ENCODE measurements around the gene RING1. TPM values are rescaled to one million over a fixed set of nuclear protein-coding genes. Genes with fewer than 3 reads are reported as not detected.

The RING1 gene
- total RNA-seq, 1 experiment from 2014 or later = 48.3 TPM

GRCh38 chr6:33187809-33188208 lies 20.5 kb upstream of the RING1 start:
- intact Hi-C loops (cut with micrococcal nuclease) = no loop called here
- no peak for DNase-seq (ENCODE audit: unreplicated experiment)
- no peaks in the 10 kb centered on the region for H3K4me1 Mint-ChIP-seq (ENCODE audit: insufficient read depth, unreplicated experiment)
- H3K27ac Mint-ChIP-seq (ENCODE audit: low read depth, unreplicated experiment) = no peak overlapping the region
- no peak overlapping the region for H3K4me3 Mint-ChIP-seq (ENCODE audit: unreplicated experiment)
- no peaks in the 10 kb centered on the region for H3K36me3 Mint-ChIP-seq (ENCODE audit: insufficient read depth, unreplicated experiment)
- POLR2A ChIA-PET = no interaction called here
- CTCF ChIA-PET = interaction anchor here (0.7 kb wide), 1 partner anchor 143 kb away, joined by 3 read pairs; no protein-coding TSS in a partner anchor
- no peak for TF ChIP-seq CTCF (IDR thresholded peaks at IDR 0.05; ENCODE audit: unreplicated experiment)
- peaks cover 8% of the 10 kb centered on the region for H3K9me3 Mint-ChIP-seq (ENCODE audit: unreplicated experiment)
- H3K27me3 Mint-ChIP-seq (ENCODE audit: insufficient read depth, unreplicated experiment) = no peaks in the 10 kb centered on the region
- no TSS peak for BruUV-seq (replicated peaks)

GRCh38 chr6:33189164-33189563 lies 19.1 kb upstream of the RING1 start:
- no peaks in the 10 kb centered on the region for H3K4me1 Mint-ChIP-seq (ENCODE audit: insufficient read depth, unreplicated experiment)
- H3K36me3 Mint-ChIP-seq (ENCODE audit: insufficient read depth, unreplicated experiment) = peaks cover 4% of the 10 kb centered on the region
- no peak for TF ChIP-seq CTCF (IDR thresholded peaks at IDR 0.05; ENCODE audit: unreplicated experiment)
- intact Hi-C loops (cut with micrococcal nuclease) = no loop called here
- H3K27me3 Mint-ChIP-seq (ENCODE audit: insufficient read depth, unreplicated experiment) = no peaks in the 10 kb centered on the region
- CTCF ChIA-PET = interaction anchor here (1.1 to 1.4 kb wide), 2 partner anchors 16 to 28 kb away, joined by 3 to 4 read pairs; no protein-coding TSS in a partner anchor
- no peak overlapping the region for H3K4me3 Mint-ChIP-seq (ENCODE audit: unreplicated experiment)
- no peaks in the 10 kb centered on the region for H3K9me3 Mint-ChIP-seq (ENCODE audit: unreplicated experiment)
- no peak overlapping the region for H3K27ac Mint-ChIP-seq (ENCODE audit: low read depth, unreplicated experiment)
- POLR2A ChIA-PET = interaction anchor here (0.7 to 1.7 kb wide), 4 partner anchors 8 to 335 kb away, joined by 3 to 4 read pairs (median 3); partner anchors contain the start of genes RXRB and SLC39A7
- DNase-seq (ENCODE audit: unreplicated experiment) = no peak
- BruUV-seq (replicated peaks) = no TSS peak

GRCh38 chr6:33189625-33190448 lies 18.5 kb upstream of the RING1 start:
- no TSS peak for BruUV-seq (replicated peaks)
- CTCF ChIA-PET = interaction anchor here (0.7 to 1.4 kb wide), 4 partner anchors 11 to 1116 kb away, joined by 3 to 5 read pairs (median 4); no protein-coding TSS in a partner anchor

More at GRCh38 chr6:33189625-33190448, 18.5 kb upstream of the RING1 start:
- Mint-ChIP-seq H3K27ac (ENCODE audit: low read depth, unreplicated experiment) (peak overlapping the region; percentile 1), H3K4me1 (ENCODE audit: insufficient read depth, unreplicated experiment) (no peaks in the 10 kb centered on the region), H3K36me3 (ENCODE audit: insufficient read depth, unreplicated experiment) (peaks cover 11% of the 10 kb centered on the region), H3K27me3 (ENCODE audit: insufficient read depth, unreplicated experiment) (no peaks in the 10 kb centered on the region), H3K4me3 (ENCODE audit: unreplicated experiment) (no peak overlapping the region), H3K9me3 (ENCODE audit: unreplicated experiment) (no peaks in the 10 kb centered on the region)
- intact Hi-C loops (cut with micrococcal nuclease) = no loop called here
- POLR2A ChIA-PET = interaction anchor here (0.6 to 1.7 kb wide), 5 partner anchors 8 to 335 kb away, joined by 3 to 4 read pairs (median 3); partner anchors contain the start of genes RXRB and SLC39A7
- TF ChIP-seq CTCF (IDR thresholded peaks at IDR 0.05; ENCODE audit: unreplicated experiment) = no peak
- no peak for DNase-seq (ENCODE audit: unreplicated experiment)

All from MCF 10A (cell line).